Measurements from ENCODE around the gene SGMS1. TPM values are rescaled to one million over a fixed set of nuclear protein-coding genes. Genes with fewer than 3 reads are reported as not detected.
"Not testable (repeated sequence)": the region's sequence is repeated elsewhere in the genome, so short reads cannot be mapped to it uniquely, and the experiment has no call there.

Gene SGMS1
- total RNA-seq, 1 donor from 2014 or later: 64.0 TPM

GRCh38 chr10:50360077-50360850 is 263.5 kb downstream of the SGMS1 start:
- no peak for DNase-seq

DNA sequence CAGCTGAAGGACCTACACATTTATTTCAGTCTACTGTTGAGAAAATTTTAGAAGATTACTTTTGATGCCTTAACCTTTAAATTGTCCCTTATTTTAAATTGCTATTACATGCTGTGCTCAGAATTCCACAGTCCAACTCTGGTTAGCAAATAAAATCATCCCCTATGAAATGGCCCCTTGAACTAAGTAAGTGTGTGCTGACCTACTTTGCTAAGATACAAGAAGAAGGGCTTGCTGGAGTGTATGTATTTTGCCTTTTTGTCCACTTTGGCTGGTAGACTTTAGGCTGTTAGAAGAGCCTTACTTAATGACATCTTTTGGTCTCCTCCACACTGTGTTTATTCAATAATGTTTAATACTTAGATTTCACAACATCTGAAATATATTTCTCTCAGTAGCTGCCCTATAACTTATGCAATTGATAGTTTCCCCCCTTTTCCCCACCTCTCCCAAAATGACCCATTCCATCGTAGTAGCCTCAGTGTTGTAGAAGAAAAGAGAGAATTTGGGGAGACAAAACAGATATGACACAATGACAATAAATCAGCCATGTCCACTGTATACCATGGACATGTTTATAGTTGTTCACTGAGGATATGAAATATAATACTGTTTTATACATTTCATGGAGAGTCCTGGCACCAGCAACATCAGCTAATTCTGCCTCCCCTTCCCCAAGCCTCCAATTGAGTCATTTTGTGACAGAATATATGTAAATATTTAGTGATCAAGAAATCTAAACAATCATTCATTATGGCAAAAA is 264.6 kb downstream of the SGMS1 start:
- DNase-seq: no peak

DNA sequence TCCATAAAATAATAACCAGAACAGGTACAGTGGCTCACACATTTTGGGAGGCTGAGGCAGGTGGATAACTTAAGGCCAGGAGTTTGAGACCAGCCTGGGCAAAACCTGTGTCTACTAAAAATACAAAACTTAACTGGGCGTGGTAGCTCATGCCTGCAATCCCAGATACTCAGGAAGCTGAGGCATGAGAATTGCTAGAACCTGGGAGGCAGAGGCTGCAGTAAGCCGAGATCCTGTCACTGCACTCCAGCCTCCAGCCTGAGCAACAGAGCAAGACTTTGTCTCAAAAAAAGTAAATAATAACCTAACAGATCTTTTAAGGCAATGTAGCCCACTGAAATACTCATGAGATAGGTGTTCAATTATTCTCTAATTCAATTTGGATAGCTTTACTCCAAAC is 265.3 kb downstream of the SGMS1 start:
- no peak for DNase-seq

- not testable (repeated sequence) for DNase-seq
Observed at GRCh38 chr10:50356481-50356832, 267.3 kb downstream of the SGMS1 start.

- not testable (repeated sequence) for DNase-seq
Observed at GRCh38 chr10:50355693-50356480, 267.9 kb downstream of the SGMS1 start.

GRCh38 chr10:50351483-50352146 is 272.1 kb downstream of the SGMS1 start:
- DNase-seq: no peak

DNA sequence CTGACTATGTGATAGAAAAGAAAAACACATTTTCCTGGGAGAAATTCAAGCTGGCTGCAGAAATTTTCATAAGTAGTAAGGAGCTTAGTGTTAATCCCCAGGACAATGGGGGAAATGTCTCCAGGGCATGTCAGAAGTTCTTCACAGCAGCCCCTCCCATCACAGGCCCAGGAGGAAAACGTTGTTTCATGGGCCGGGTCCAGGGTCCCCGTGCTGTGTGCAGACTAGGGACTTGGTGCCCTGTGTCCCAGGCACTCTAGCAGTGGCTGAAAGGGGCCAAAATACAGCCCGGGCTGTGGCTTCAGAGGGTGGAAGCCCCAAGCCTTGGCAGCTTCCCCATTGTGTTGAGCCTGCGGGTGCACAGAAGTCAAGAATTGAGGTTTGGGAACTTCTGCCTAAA is 273.4 kb downstream of the SGMS1 start:
- no peak for DNase-seq

- no peak for DNase-seq
Observed at GRCh38 chr10:50349554-50349953, 274.2 kb downstream of the SGMS1 start.

DNA sequence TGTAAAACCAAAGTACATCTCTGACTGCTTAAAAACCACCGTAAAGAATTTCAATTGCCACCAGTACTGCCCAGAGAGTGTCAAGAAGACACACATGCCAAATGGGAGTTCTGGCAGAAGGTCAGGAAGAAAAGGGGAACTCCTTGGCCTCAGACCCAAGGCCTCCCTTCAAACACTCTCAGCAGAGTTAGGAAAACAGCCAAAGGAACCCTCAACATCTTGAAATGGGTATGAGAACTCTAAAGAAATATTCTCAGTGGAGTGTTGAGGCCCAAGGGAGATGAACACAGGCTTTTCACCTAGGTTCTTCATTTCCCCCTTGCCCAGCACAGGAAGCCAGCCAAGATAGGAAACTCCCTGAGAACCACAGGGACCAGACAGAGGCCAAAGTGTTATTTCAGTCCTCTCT is 276.4 kb downstream of the SGMS1 start:
- no peak for DNase-seq

- no peak for DNase-seq
Observed at GRCh38 chr10:50346942-50347341, 276.8 kb downstream of the SGMS1 start.

- DNase-seq: no peak
Observed at GRCh38 chr10:50345545-50345944, 278.2 kb downstream of the SGMS1 start.

DNA sequence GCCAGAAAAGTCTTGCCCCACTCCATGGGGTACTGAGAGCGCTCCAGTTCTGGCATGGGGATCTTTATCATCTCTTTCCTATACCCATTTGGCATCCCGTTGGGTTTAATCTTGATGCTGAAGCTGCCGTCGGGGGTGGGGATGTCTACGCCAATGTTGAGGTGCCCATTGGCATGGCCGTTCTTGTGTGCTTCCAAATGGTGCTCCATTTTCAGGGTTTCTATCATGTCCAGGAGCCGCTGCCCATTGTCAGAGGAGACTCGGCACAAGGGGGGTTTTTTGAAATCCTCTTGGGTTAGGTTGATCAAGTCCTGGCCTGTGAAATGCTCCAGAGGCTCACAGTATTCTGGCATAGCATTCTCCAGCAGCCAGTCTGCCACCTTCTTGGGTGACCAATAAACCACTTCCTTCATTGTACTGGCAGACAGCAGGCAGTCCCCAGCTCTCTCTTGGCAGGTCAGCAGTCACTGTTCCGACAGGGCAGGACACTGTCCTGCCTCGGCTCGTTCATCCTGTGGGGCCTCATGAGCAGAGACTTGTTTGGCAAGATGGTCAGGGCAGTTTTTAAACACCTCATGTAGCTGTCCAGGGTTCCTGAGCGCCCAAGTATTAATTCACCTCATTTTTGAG is 279.9 kb downstream of the SGMS1 start:
- DNase-seq: no peak

- no peak for DNase-seq
Observed at GRCh38 chr10:50341987-50342386, 281.8 kb downstream of the SGMS1 start.

GRCh38 chr10:50336140-50336539 is 287.6 kb downstream of the SGMS1 start:
- no peak for DNase-seq

DNA sequence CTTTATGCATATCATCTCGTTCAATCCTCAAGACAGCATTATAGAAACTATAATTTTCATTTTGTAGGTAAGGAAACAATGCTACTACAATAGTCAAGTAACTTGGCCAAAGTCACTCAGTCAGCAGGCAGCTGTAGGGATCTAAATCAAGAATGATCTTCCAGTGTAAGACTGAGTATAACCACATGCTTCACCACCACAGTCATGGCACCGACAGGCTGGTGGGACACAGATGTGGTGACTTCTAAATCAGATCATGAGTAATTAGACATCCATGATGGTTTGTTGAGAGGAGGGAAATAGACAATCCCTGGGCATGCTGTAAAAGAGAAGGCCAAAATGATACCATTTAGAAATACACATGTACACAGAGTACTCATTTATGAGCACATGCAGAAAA is 288.4 kb downstream of the SGMS1 start:
- DNase-seq: no peak

- no peak for DNase-seq
Observed at GRCh38 chr10:50334273-50334672, 289.5 kb downstream of the SGMS1 start.

GRCh38 chr10:50333872-50334271 is 289.9 kb downstream of the SGMS1 start:
- DNase-seq: no peak

DNA sequence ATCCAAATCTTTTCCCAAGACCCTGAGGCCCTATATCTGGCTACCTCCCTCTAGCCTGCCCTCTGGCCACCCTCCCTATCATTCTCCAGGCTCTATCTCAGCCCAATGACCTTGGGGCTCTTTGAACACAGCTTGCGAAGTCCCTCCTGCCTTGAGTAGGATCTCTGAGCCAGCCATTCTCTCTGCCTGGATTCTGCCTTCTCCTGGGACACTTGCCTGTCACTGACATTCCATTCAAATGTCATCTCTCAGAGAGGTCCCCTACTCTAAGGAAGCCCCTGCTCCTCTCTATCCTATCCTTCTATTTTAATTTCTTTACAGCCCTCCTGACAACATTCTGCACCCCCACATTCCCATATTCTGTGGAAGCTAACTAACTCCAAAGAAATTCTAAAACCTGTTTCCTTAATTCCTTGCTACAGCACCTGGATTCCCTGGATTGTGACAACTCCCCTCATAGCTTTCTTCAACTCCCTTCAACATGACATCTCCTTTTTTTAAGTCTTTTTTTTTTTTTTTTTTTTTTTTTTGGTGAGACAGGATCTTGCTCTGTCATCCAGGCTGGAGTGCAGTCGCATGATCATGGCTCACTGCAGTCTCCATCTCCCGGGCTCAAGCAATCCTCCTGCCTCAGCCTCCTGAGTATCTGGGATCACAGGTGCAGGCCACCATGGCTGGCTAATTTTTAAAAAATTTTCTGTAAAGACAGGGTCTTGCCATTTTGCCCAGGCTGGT is 291.5 kb downstream of the SGMS1 start:
- DNase-seq: no peak

DNA sequence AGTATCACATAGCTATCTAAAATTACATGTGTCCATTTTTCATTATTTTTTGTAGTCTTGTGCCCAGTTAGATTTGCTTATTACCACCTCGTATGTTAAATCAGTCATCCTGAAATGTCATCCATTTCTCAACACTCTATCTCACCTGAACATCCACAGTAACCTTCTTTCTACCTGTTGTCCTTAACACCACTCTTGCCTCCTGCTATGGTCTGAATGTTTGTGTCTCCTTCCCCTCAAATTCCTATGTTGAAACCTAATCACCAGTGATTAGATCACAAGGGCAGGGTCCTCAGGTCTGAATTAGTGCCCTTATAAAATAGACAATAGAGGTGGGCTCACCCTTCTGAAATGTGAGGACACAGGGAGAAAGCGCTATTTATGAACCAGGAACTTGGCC is 292.3 kb downstream of the SGMS1 start:
- DNase-seq: no peak

DNA sequence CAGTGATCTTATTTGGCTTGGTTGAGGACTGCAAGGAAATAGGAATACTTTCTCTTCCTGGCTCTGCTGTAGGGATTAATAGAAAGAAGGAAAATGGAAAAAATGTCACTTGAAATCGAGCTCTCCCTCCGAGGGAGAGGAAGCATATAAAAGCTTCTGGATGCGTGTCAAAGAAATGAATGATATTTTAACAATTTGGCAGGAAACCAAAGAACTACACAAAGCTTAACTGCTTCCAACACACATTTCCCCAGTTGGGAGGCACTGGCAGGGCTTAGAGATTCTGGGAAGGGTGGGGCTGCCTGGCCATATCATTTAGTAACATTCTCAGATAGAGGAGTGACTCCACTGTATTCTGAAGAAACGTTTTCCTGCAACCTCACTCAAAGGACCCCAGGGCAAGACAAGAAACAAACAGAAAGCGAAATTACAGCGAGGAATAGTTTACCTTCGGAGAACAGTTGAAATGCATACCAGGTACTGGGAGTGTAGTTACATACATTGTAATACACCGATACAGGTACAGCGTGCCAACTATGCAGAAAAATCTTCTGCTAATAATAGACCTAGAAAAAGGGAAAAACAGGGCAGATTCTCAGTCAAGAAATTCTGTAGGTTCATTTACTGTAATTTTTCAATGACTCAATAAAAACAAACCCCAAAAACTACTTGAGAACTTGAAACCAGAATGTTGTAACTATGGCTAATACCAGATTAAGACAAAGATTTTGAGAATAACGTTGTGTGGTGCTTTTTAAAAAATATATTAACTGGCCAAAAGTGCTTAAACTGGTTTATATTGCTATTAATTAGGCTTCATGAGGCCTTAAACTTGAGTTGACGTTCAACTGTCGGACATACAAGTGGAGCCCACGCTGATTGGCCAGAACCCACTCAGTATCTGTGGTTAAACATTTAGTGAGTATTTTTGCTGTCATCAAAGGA is 296.7 kb downstream of the SGMS1 start:
- DNase-seq: peak; percentile 67

Data from dermis blood vessel endothelial cell (primary cell).